Measurements from ENCODE around the gene SMCO3. TPM values are rescaled to one million over a fixed set of nuclear protein-coding genes. Genes with fewer than 3 reads are reported as not detected.

SMCO3 gene
- total RNA-seq, 1 donor from 2014 or later = 0.14 TPM

GRCh38 chr12:14756334-14757143 is 57.4 kb downstream of the SMCO3 start:
- DNase-seq = no peak
- no peaks in the 10 kb centered on the region for H3K9me3 ChIP-seq (replicated peaks)
- no peaks in the 10 kb centered on the region for H3K4me1 ChIP-seq
- H3K36me3 ChIP-seq = no peaks in the 10 kb centered on the region
- TF ChIP-seq CTCF (IDR thresholded peaks at IDR 0.05; ENCODE audit: borderline replicate concordance) = peak; percentile 40
- no peak overlapping the region for H3K4me3 ChIP-seq
- H3K27ac ChIP-seq (replicated peaks) = no peak overlapping the region
- intact Hi-C loops (cut with micrococcal nuclease) = no loop called here
- H3K27me3 ChIP-seq (ENCODE audit: low read depth) = no peaks in the 10 kb centered on the region

Other genes with a start within 250 kb of the SMCO3 start
- 29.1 TPM for gene PLBD1, start 246.3 kb downstream of the SMCO3 start, total RNA-seq
- gene GUCY2C, start 117.6 kb downstream of the SMCO3 start, total RNA-seq = 0.11 TPM
- 49.7 TPM for gene WBP11, start 10.7 kb downstream of the SMCO3 start, total RNA-seq
- gene C12orf60, start 10.5 kb downstream of the SMCO3 start, total RNA-seq = 1.9 TPM
- 5.0 TPM for gene ART4, start 29.3 kb upstream of the SMCO3 start, total RNA-seq
- 497 TPM for gene MGP, start 71.7 kb upstream of the SMCO3 start, total RNA-seq
- gene ERP27, start 124.4 kb upstream of the SMCO3 start, total RNA-seq = 0.14 TPM
- 50.6 TPM for gene ARHGDIB, start 147.4 kb upstream of the SMCO3 start, total RNA-seq
- not detected for gene PDE6H, start 158.9 kb upstream of the SMCO3 start, total RNA-seq